DOHH2 (cell line): Measurements from ENCODE around the gene GNRH2.

Experiments
- H3F3A ChIP-seq: fragments of 200-600 bp; sonication (generic), shearing (Covaris generic); 2 replicates; pipeline ENCODE4 v1.6.0; 2016; ENCODE audit warnings: antibody characterized with exemption, mild to moderate bottlenecking; ENCODE audit not compliant: control insufficient read depth, insufficient read depth
- H3K27ac ChIP-seq: fragments of 200-600 bp; sonication (generic); 2 replicates; pipeline ENCODE4 v1.5.1; 2014; ENCODE audit warnings: low read depth, mild to moderate bottlenecking, low read length, moderate library complexity
- H3K27me3 ChIP-seq: fragments of 200-600 bp; sonication (generic); 2 replicates; pipeline ENCODE4 v1.6.1; 2014; ENCODE audit warnings: mild to moderate bottlenecking, low read length, mixed read lengths; ENCODE audit not compliant: control insufficient read depth
- H3K36me3 ChIP-seq: fragments of 200-600 bp; sonication (generic); 2 replicates; pipeline ENCODE4 v1.6.1; 2014; ENCODE audit warnings: mild to moderate bottlenecking, low read length, moderate library complexity, mixed read lengths; ENCODE audit not compliant: control insufficient read depth
- H3K4me1 ChIP-seq: fragments of 200-600 bp; sonication (generic); 2 replicates; pipeline ENCODE4 v1.6.1; 2014; ENCODE audit warnings: mild to moderate bottlenecking, low read length, mixed read lengths; ENCODE audit not compliant: control insufficient read depth
- H3K4me2 ChIP-seq: fragments of 200-600 bp; sonication (generic); 2 replicates; pipeline ENCODE4 v1.6.0; 2014; ENCODE audit warnings: mild to moderate bottlenecking, low read length, moderate library complexity
- H3K4me3 ChIP-seq: fragments of 200-600 bp; sonication (generic); 2 replicates; pipeline ENCODE4 v1.5.1; 2014; ENCODE audit warnings: mild to moderate bottlenecking, low read length, mixed read lengths
- H3K79me2 ChIP-seq: fragments of 200-600 bp; sonication (generic); 2 replicates; pipeline ENCODE4 v1.6.1; 2014; ENCODE audit warnings: mild to moderate bottlenecking, low read length, mixed read lengths; ENCODE audit not compliant: control insufficient read depth
- H3K9me2 ChIP-seq: fragments of 200-600 bp; sonication (generic); replicated peaks from 2 replicates; pipeline ENCODE4 v1.6.1; 2014; ENCODE audit warnings: mild to moderate bottlenecking, low read length, mixed read lengths; ENCODE audit not compliant: control insufficient read depth
- H3K9me3 ChIP-seq: fragments of 200-600 bp; sonication (generic); 2 replicates; pipeline ENCODE4 v1.6.1; 2014; ENCODE audit warnings: antibody characterized with exemption, low read length, mixed read lengths; ENCODE audit not compliant: control insufficient read depth, insufficient read depth
- H4K20me1 ChIP-seq: fragments of 200-600 bp; sonication (generic); 2 replicates; pipeline ENCODE4 v1.6.0; 2014; ENCODE audit warnings: low read depth, mild to moderate bottlenecking, antibody characterized with exemption, low read length, moderate library complexity; ENCODE audit not compliant: control insufficient read depth, insufficient read depth
- EZH2phosphoT487 ChIP-seq: fragments of 200-600 bp; sonication (generic); IDR thresholded peaks from 2 replicates; pipeline ENCODE4 v1.6.1; 2017; ENCODE audit warnings: borderline replicate concordance, mild to moderate bottlenecking, antibody characterized with exemption, low read length, moderate library complexity, mixed read lengths
- TF ChIP-seq, protein P1 (sequence below): fragments of 200-600 bp; sonication (generic); IDR thresholded peaks from one replicate; pipeline ENCODE4 v1.5.1; 2014; ENCODE audit warnings: antibody characterized with exemption, mild to moderate bottlenecking, low read depth, low read length; ENCODE audit not compliant: poor library complexity, severe bottlenecking

GNRH2 gene

DNA sequence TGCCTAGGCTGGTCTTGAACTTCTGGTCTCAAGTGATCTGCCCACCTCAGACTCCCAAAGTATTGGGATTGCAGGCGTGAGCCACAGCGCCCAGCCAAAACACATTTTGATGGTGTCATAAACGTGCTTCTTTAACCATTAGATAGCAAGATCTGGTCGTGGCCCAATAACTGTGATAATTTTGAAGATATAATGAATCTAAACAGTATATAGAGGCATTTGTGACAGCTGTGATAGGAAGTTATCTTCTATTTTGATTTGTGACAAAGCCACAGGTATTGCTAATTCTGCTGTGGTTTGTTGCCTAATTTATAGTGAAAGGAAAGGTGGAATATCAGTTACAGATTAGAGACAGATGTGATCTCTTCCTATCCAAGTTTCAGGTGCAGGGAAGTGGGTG, 27.3 kb downstream of the GNRH2 start:
- no peak overlapping the region for H3K4me2 ChIP-seq
- H3K4me3 ChIP-seq, result no peak overlapping the region
- H3K4me1 ChIP-seq, result peaks cover 6% of the 10 kb centered on the region; the same call in 1 of the 2 replicates
- peaks cover 4% of the 10 kb centered on the region for H3K27me3 ChIP-seq
- TF ChIP-seq EZH2phosphoT487, result no peak
- TF ChIP-seq, protein P1, sequence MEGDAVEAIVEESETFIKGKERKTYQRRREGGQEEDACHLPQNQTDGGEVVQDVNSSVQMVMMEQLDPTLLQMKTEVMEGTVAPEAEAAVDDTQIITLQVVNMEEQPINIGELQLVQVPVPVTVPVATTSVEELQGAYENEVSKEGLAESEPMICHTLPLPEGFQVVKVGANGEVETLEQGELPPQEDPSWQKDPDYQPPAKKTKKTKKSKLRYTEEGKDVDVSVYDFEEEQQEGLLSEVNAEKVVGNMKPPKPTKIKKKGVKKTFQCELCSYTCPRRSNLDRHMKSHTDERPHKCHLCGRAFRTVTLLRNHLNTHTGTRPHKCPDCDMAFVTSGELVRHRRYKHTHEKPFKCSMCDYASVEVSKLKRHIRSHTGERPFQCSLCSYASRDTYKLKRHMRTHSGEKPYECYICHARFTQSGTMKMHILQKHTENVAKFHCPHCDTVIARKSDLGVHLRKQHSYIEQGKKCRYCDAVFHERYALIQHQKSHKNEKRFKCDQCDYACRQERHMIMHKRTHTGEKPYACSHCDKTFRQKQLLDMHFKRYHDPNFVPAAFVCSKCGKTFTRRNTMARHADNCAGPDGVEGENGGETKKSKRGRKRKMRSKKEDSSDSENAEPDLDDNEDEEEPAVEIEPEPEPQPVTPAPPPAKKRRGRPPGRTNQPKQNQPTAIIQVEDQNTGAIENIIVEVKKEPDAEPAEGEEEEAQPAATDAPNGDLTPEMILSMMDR, result no peak
- H3K27ac ChIP-seq, result no peak overlapping the region
- H3K36me3 ChIP-seq, result no peaks in the 10 kb centered on the region
- H3K9me2 ChIP-seq, result no peaks in the 10 kb centered on the region
- H3K79me2 ChIP-seq, result no peaks in the 10 kb centered on the region
- H3F3A ChIP-seq, result no peaks in the 10 kb centered on the region
- no peaks in the 10 kb centered on the region for H4K20me1 ChIP-seq
- H3K9me3 ChIP-seq, result no peaks in the 10 kb centered on the region

DNA sequence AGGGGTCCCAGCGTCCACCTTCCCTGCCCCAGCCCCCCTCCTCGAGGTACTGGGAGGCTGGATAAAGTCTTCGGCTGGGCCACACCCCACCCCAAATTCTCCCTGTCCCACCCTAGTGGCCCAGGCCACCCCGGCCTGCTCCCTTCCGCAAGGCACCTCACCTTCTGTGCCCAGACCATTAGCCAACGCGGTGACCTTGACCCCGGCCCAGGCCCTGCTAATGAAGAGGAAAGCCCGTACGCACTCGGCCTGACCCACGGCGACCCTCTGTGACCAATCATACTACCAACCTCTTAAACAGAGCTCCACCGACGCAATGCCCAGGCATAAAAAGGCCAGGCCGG, 27.8 kb downstream of the GNRH2 start:
- Histone ChIP-seq H3K4me2 (no peak overlapping the region), H3F3A (no peaks in the 10 kb centered on the region), H3K27me3 (peaks cover 4% of the 10 kb centered on the region), H3K4me3 (no peak overlapping the region), H3K27ac (no peak overlapping the region), H3K9me3 (no peaks in the 10 kb centered on the region), H3K9me2 (no peaks in the 10 kb centered on the region), H4K20me1 (no peaks in the 10 kb centered on the region), H3K4me1 (peaks cover 6% of the 10 kb centered on the region; the same call in 1 of the 2 replicates), H3K36me3 (no peaks in the 10 kb centered on the region), H3K79me2 (no peaks in the 10 kb centered on the region)
- TF ChIP-seq, protein P1, result no peak
- no peak for TF ChIP-seq EZH2phosphoT487

GRCh38 chr20:3071610-3072529, 28.4 kb downstream of the GNRH2 start, which contains the start of gene OXT:
OXT (plus strand) TSS chr20:3071620; CDS start chr20:3071656, 36 bp downstream.
- Histone ChIP-seq H3K9me3 (no peaks in the 10 kb centered on the region), H3K9me2 (no peaks in the 10 kb centered on the region), H3F3A (no peaks in the 10 kb centered on the region), H3K27me3 (peaks cover 4% of the 10 kb centered on the region), H3K4me3 (no peak within 1 kb of the TSS), H3K4me1 (peaks cover 6% of the 10 kb centered on the region; the same call in 1 of the 2 replicates), H3K27ac (no peak within 1 kb of the TSS), H3K79me2 (no peaks in the 10 kb centered on the region), H3K36me3 (no peaks in the 10 kb centered on the region), H3K4me2 (no peak within 1 kb of the TSS), H4K20me1 (no peaks in the 10 kb centered on the region)
- TF ChIP-seq, protein P1, result no peak
- TF ChIP-seq EZH2phosphoT487, result no peak
